Activated CD8-positive, alpha-beta T cell treated with anti-CD3 and anti-CD28 coated beads, Interleukin-2, amount 10 ng/mL, durations not matched to agents 7 days and 5 days (primary cell): Measurements from ENCODE around the gene PXYLP1. TPM values are rescaled to one million over a fixed set of nuclear protein-coding genes. Genes with fewer than 3 reads are reported as not detected.

ENCODE experiments used
- ATAC-seq: fragments of 150-1000 bp; cut with Tn5 transposase; one replicate; pipeline ENCODE4 v1.10.0; 2021; ENCODE audit warnings: moderate library complexity
- CTCF ChIA-PET: fragments of 350-600 bp; sonication (Branson Sonifier 250); formaldehyde crosslinking; loops from one replicate; lab custom pipeline; 2021; ENCODE audit warnings: antibody characterized with exemption; lab: Charles Lee
- POLR2A ChIA-PET: fragments of 350-600 bp; sonication (Branson Sonifier 250); formaldehyde crosslinking; loops from one replicate; lab custom pipeline; 2021; ENCODE audit warnings: antibody characterized with exemption; lab: Charles Lee
- DNase-seq: peaks from one replicate; pipeline ENCODE4 v3.0.0-alpha.2; 2020
- H3K27ac Mint-ChIP-seq: one replicate; pipeline ENCODE4 v1.8.0; 2021; ENCODE audit warnings: mild to moderate bottlenecking, mixed read lengths
- H3K27me3 Mint-ChIP-seq: one replicate; pipeline ENCODE4 v1.8.0; 2021; ENCODE audit warnings: low read depth, mixed read lengths
- H3K36me3 Mint-ChIP-seq: one replicate; pipeline ENCODE4 v1.8.0; 2021; ENCODE audit warnings: low read depth, mixed read lengths
- H3K4me1 Mint-ChIP-seq: one replicate; pipeline ENCODE4 v1.8.0; 2021; ENCODE audit warnings: low read depth, mixed read lengths
- H3K4me3 Mint-ChIP-seq: one replicate; pipeline ENCODE4 v1.8.0; 2021; ENCODE audit warnings: mild to moderate bottlenecking, mixed read lengths
- H3K9me3 Mint-ChIP-seq: one replicate; pipeline ENCODE4 v1.8.0; 2022; ENCODE audit warnings: mixed read lengths; ENCODE audit not compliant: insufficient read depth
- total RNA-seq, 2 experiments: library from RNA; stranded (reverse); gene quantifications; one replicate each; pipeline ENCODE4 v1.2.3, GENCODE V29; 2021

The PXYLP1 gene
- total RNA-seq, 2 experiments from 2014 or later, result 15.0 to 16.5 TPM

- H3K4me1 Mint-ChIP-seq, result peaks cover 28% of the 10 kb centered on the region
- peaks cover 8% of the 10 kb centered on the region for H3K9me3 Mint-ChIP-seq
- ChIA-PET CTCF (interaction anchor here (4.0 kb wide), 1 partner anchor 51 kb away, joined by 65 read pairs; no protein-coding TSS in a partner anchor), POLR2A (interaction anchor here (2.3 kb wide), 1 partner anchor 37 kb away, joined by 10 read pairs; no protein-coding TSS in a partner anchor)
- ATAC-seq, result no peak
- peaks cover 3% of the 10 kb centered on the region for H3K27me3 Mint-ChIP-seq
- no peaks in the 10 kb centered on the region for H3K36me3 Mint-ChIP-seq
- DNase-seq, result no peak
- no peak overlapping the region for H3K4me3 Mint-ChIP-seq
- H3K27ac Mint-ChIP-seq, result no peak overlapping the region
Measured at GRCh38 chr3:141229132-141229531, 2.5 kb upstream of the PXYLP1 start.

DNA sequence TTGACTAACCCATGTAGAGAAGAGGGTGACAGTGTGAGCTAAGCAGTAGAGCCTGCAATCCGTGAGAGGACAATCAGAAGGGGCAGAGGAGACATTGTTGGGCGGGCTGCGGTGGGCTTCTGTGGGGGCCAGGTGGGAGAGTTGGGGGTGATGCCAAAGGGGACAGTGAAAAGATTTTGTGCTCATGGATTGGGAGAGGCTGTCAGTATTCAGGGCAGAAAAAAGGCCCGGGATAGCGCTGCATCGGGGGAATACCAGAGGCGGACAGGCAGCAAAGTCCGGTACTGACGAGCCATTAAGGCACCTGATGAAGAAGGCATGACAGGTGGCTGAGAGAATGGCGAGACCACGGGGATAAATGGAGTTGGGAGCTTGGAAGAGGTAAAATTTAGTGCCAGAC, 1.3 kb upstream of the PXYLP1 start:
- peak overlapping the region; percentile 87 for H3K4me3 Mint-ChIP-seq
- ATAC-seq (no peak), DNase-seq (no peak)
- ChIA-PET POLR2A (interaction anchor here (0.9 to 4.7 kb wide), 3 partner anchors 9 to 41 kb away, joined by 3 to 60 read pairs (median 8); no protein-coding TSS in a partner anchor), CTCF (interaction anchor here (0.7 to 11.1 kb wide), 9 partner anchors 10 to 230 kb away, joined by 3 to 337 read pairs (median 15); no protein-coding TSS in a partner anchor)
- H3K27me3 Mint-ChIP-seq, result no peaks in the 10 kb centered on the region
- H3K4me1 Mint-ChIP-seq, result peaks cover 40% of the 10 kb centered on the region
- H3K9me3 Mint-ChIP-seq, result no peaks in the 10 kb centered on the region
- H3K27ac Mint-ChIP-seq, result peak overlapping the region; percentile 96
- H3K36me3 Mint-ChIP-seq, result peaks cover 7% of the 10 kb centered on the region

- peak overlapping the region; percentile 75 for H3K4me3 Mint-ChIP-seq
Measured at GRCh38 chr3:141231952-141232823, 563 bp downstream of the PXYLP1 start.

DNA sequence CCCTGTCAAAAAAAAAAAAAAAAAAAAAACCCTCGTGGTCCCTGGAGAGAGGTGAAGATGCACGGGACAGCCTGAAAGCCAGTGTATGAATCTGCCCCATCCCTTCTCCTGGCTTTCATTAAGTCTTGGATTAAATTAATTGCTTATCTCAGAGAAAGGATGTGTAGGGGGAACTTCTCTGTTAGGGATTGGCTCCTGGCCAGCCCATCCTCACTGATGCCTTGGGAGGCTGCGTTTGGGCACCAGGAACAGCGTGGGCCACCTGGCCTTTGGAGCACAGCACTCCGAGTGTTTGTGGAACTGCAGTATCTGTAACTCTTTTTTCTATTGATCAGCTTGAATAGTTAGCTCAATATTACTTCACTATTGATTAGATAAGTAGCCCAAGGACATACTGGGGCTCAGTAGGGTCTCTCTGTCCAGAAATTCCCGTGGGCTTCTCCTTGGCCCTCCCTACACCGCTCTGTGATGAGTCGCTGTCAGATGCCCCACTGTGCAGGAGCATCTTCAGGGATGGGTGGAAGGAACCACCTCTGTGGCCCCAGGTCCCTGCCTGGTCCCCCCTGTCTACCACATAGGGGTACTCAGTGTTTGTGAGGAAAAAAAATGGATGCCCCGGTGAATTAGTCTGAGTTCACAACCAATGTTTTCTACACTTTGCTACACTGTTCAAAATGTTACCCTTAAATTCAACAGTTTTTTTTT, 2.0 kb downstream of the PXYLP1 start:
- no peaks in the 10 kb centered on the region for H3K9me3 Mint-ChIP-seq

More at GRCh38 chr3:141231952-141232823, 563 bp downstream of the PXYLP1 start:
- peak overlapping the region; percentile 30 for H3K27ac Mint-ChIP-seq
- peaks cover 57% of the 10 kb centered on the region for H3K4me1 Mint-ChIP-seq
- no peaks in the 10 kb centered on the region for H3K9me3 Mint-ChIP-seq
- peaks cover 18% of the 10 kb centered on the region for H3K36me3 Mint-ChIP-seq
- CTCF ChIA-PET, result interaction anchor here (0.7 to 11.1 kb wide), 31 partner anchors 8 to 282 kb away, joined by 3 to 337 read pairs (median 8); no protein-coding TSS in a partner anchor
- DNase-seq (no peak), ATAC-seq (peak; percentile 21)
- POLR2A ChIA-PET, result interaction anchor here (0.6 to 4.7 kb wide), 24 partner anchors 9 to 255 kb away, joined by 3 to 60 read pairs (median 4); no protein-coding TSS in a partner anchor
- H3K27me3 Mint-ChIP-seq, result no peaks in the 10 kb centered on the region

DNA sequence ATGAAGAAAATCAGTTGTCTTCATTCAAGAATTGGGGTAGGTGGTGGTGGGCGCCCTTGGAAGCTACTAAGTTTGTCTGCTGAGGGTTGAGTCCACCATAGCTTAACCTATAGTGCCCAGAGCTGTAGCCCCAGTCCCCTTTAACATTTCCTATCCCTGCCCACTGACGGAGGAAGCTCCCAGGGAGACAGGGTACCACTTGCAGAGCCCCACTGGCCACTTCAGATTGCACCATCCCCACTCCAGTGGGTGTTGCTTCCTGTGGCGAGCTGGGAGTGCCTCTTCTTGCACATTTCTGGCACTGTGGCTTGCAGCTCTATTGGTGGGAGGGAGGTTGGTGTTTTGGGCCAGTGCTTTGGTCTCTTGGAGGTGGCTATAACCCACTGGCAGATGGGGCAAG, 2.7 kb downstream of the PXYLP1 start:
- Mint-ChIP-seq H3K27ac (no peak overlapping the region), H3K27me3 (no peaks in the 10 kb centered on the region), H3K4me1 (peaks cover 78% of the 10 kb centered on the region), H3K9me3 (no peaks in the 10 kb centered on the region), H3K4me3 (no peak overlapping the region), H3K36me3 (peaks cover 31% of the 10 kb centered on the region)
- DNase-seq (no peak), ATAC-seq (no peak)
- POLR2A ChIA-PET, result interaction anchor here (1.7 to 4.7 kb wide), 2 partner anchors 12 to 32 kb away, joined by 5 to 60 read pairs; no protein-coding TSS in a partner anchor
- CTCF ChIA-PET, result interaction anchor here (0.6 to 11.1 kb wide), 7 partner anchors 9 to 220 kb away, joined by 3 to 337 read pairs (median 3); no protein-coding TSS in a partner anchor

More for the DNA sequence above, 2.0 kb downstream of the PXYLP1 start:
- ATAC-seq, result no peak
- no peaks in the 10 kb centered on the region for H3K27me3 Mint-ChIP-seq
- H3K36me3 Mint-ChIP-seq, result peaks cover 25% of the 10 kb centered on the region
- no peak overlapping the region for H3K27ac Mint-ChIP-seq
- ChIA-PET POLR2A (interaction anchor here (1.7 to 4.7 kb wide), 3 partner anchors 9 to 33 kb away, joined by 5 to 60 read pairs (median 20); no protein-coding TSS in a partner anchor), CTCF (interaction anchor here (1.0 to 11.1 kb wide), 8 partner anchors 9 to 218 kb away, joined by 3 to 337 read pairs (median 17); no protein-coding TSS in a partner anchor)
- peak overlapping the region; percentile 31 for H3K4me3 Mint-ChIP-seq
- H3K4me1 Mint-ChIP-seq, result peaks cover 71% of the 10 kb centered on the region
- no peak for DNase-seq

DNA sequence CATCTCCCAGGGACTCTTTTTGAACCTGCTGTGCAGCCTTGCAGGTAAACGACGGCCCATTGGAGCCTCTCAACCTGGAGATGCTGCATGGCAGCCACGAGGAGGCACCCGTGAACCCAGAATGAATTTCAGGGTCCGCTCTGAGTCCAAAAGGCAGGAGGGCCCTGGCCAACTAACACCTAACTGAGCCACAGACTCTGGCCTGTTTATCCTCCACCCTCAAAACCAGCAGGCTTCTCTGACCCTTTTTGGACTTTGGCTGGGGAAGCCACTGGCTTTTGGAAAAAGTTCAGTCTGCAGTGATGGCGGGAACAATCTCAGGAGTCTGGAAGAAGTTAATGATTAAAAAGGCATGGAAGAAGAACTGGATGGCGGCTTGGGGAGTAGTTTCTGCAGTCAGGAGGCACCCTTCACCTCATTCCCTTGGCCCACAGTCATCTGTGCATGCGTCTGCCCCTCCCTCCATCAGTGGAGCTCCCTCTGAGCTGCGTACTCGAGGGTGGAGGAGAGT, 4.1 kb downstream of the PXYLP1 start:
- CTCF ChIA-PET, result interaction anchor here (0.8 to 11.1 kb wide), 13 partner anchors 17 to 238 kb away, joined by 3 to 337 read pairs (median 4); no protein-coding TSS in a partner anchor
- DNase-seq (no peak), ATAC-seq (no peak)
- H3K4me1 Mint-ChIP-seq, result peaks cover 82% of the 10 kb centered on the region
- POLR2A ChIA-PET, result interaction anchor here (1.7 to 3.2 kb wide), 2 partner anchors 11 to 31 kb away, joined by 5 to 39 read pairs; no protein-coding TSS in a partner anchor
- H3K27ac Mint-ChIP-seq, result no peak overlapping the region
- H3K4me3 Mint-ChIP-seq, result no peak overlapping the region
- no peaks in the 10 kb centered on the region for H3K9me3 Mint-ChIP-seq
- H3K27me3 Mint-ChIP-seq, result no peaks in the 10 kb centered on the region
- peaks cover 42% of the 10 kb centered on the region for H3K36me3 Mint-ChIP-seq

GRCh38 chr3:141236361-141236760, 4.7 kb downstream of the PXYLP1 start:
- peaks cover 43% of the 10 kb centered on the region for H3K36me3 Mint-ChIP-seq
- H3K9me3 Mint-ChIP-seq, result no peaks in the 10 kb centered on the region
- ChIA-PET CTCF (interaction anchor here (0.5 to 11.1 kb wide), 14 partner anchors 17 to 238 kb away, joined by 3 to 337 read pairs (median 4); no protein-coding TSS in a partner anchor), POLR2A (interaction anchor here (3.2 kb wide), 1 partner anchor 30 kb away, joined by 39 read pairs; no protein-coding TSS in a partner anchor)
- H3K4me3 Mint-ChIP-seq, result no peak overlapping the region
- H3K4me1 Mint-ChIP-seq, result peaks cover 84% of the 10 kb centered on the region
- DNase-seq, result peak; percentile 7
- H3K27me3 Mint-ChIP-seq, result no peaks in the 10 kb centered on the region
- no peak for ATAC-seq
- H3K27ac Mint-ChIP-seq, result no peak overlapping the region

GRCh38 chr3:141237701-141238521, 6.3 kb downstream of the PXYLP1 start:
- Mint-ChIP-seq H3K4me1 (peaks cover 89% of the 10 kb centered on the region), H3K36me3 (peaks cover 50% of the 10 kb centered on the region), H3K4me3 (peak overlapping the region; percentile 41), H3K9me3 (peaks cover 5% of the 10 kb centered on the region), H3K27me3 (no peaks in the 10 kb centered on the region), H3K27ac (peak overlapping the region; percentile 88)
- ATAC-seq (peak; percentile 63), DNase-seq (peak; percentile 37)
- POLR2A ChIA-PET, result interaction anchor here (0.9 to 3.2 kb wide), 3 partner anchors 13 to 29 kb away, joined by 3 to 39 read pairs (median 4); no protein-coding TSS in a partner anchor
- CTCF ChIA-PET, result interaction anchor here (0.8 to 11.1 kb wide), 8 partner anchors 15 to 214 kb away, joined by 3 to 337 read pairs (median 11); no protein-coding TSS in a partner anchor

DNA sequence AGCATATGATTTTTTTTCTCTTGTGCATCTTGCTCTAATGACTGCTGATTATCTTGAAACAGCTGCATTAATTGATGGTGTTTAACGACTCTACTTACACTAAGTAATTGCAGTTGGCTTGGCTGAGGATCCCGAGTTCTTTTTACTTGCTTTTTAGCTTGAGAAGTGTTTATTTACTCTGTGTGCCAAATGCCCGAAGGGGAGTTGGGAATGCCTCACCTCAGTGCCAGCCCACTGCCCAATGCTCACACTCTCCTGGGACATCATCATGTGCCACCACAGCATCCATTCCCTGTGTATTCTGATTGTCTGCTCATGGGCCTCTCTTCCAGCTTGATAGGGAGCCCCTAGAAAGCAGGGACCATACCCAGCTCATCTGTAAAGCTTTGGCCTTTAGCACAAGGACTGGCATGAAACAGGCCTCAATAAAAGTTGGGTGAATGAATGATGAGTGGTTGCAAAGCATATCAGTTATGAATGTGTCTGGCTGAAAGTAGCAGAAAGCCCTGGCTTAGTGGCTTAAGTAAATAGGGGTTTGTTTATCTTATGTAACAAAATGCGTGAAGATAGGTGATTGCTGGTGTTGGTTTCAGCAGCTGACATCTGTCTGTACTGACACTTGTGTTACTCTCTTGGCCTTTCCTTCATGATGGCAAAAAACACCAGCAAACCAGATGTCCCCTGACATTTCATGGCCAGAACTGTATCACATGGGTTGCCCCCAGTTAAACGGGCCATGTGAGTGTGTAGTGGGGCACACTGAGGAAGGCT, 8.1 kb downstream of the PXYLP1 start:
- Mint-ChIP-seq H3K27ac (no peak overlapping the region), H3K36me3 (peaks cover 53% of the 10 kb centered on the region), H3K9me3 (peaks cover 5% of the 10 kb centered on the region), H3K27me3 (no peaks in the 10 kb centered on the region), H3K4me3 (no peak overlapping the region), H3K4me1 (peaks cover 85% of the 10 kb centered on the region)
- peak; percentile 19 for DNase-seq
- ATAC-seq, result no peak
- CTCF ChIA-PET, result interaction anchor here (0.9 to 11.1 kb wide), 3 partner anchors 8 to 40 kb away, joined by 3 to 337 read pairs (median 15); partner anchors contain the start of gene PXYLP1
- POLR2A ChIA-PET, result interaction anchor here (1.1 to 1.2 kb wide), 2 partner anchors 9 to 28 kb away, joined by 3 read pairs; no protein-coding TSS in a partner anchor
